ENCODE data around the gene PIGA.

PIGA gene

GRCh38 chrX:15335135-15336022, at the start of gene PIGA:
TSS of gene PIGA (minus strand) at chrX:15335523. CDS start at chrX:15331930, 3,593 bp downstream.
- DNase-seq (ENCODE audit: low read depth in 4 of 4, low spot score in 1 of 4) = peak; percentile 55 to 80 (median 76)

GRCh38 chrX:15384304-15384703, 49.0 kb upstream of the PIGA start, which contains the start of gene VEGFD:
TSS of gene VEGFD (minus strand) at chrX:15384413. CDS start at chrX:15383946, 467 bp downstream.
- DNase-seq (ENCODE audit: low read depth in 4 of 4, low spot score in 1 of 4) = no peak

- DNase-seq (ENCODE audit: low read depth in 4 of 4, low spot score in 1 of 4) = no peak
These were observed 47.5 kb upstream of the PIGA start for GRCh38 chrX:15382813-15383212.

- DNase-seq (ENCODE audit: low read depth in 4 of 4, low spot score in 1 of 4) = no peak
These were observed 41.6 kb upstream of the PIGA start for GRCh38 chrX:15376956-15377355.

GRCh38 chrX:15373976-15374375, 38.7 kb upstream of the PIGA start:
- no peak for DNase-seq (ENCODE audit: low read depth in 4 of 4, low spot score in 1 of 4)

- DNase-seq (ENCODE audit: low read depth in 4 of 4, low spot score in 1 of 4) = no peak
These were observed 31.4 kb upstream of the PIGA start for GRCh38 chrX:15366506-15367352.

- no peak for DNase-seq (ENCODE audit: low read depth in 4 of 4, low spot score in 1 of 4)
These were observed 24.4 kb upstream of the PIGA start for GRCh38 chrX:15359701-15360100.

GRCh38 chrX:15358533-15358932, 23.2 kb upstream of the PIGA start:
- no peak for DNase-seq (ENCODE audit: low read depth in 4 of 4, low spot score in 1 of 4)

GRCh38 chrX:15356444-15356843, 21.1 kb upstream of the PIGA start:
- no peak for DNase-seq (ENCODE audit: low read depth in 4 of 4, low spot score in 1 of 4)

GRCh38 chrX:15350329-15350996, 15.1 kb upstream of the PIGA start:
- DNase-seq (ENCODE audit: low read depth in 4 of 4, low spot score in 1 of 4) = no peak

- no peak for DNase-seq (ENCODE audit: low read depth in 4 of 4, low spot score in 1 of 4)
These were observed 13.7 kb upstream of the PIGA start for GRCh38 chrX:15349046-15349445.

- no peak for DNase-seq (ENCODE audit: low read depth in 4 of 4, low spot score in 1 of 4)
These were observed 10.7 kb upstream of the PIGA start for GRCh38 chrX:15345976-15346375.

- no peak for DNase-seq (ENCODE audit: low read depth in 4 of 4, low spot score in 1 of 4)
These were observed 8.8 kb upstream of the PIGA start for GRCh38 chrX:15344106-15344505.

GRCh38 chrX:15343075-15343476, 7.8 kb upstream of the PIGA start:
- no peak for DNase-seq (ENCODE audit: low read depth in 4 of 4, low spot score in 1 of 4)

GRCh38 chrX:15340867-15341266, 5.5 kb upstream of the PIGA start:
- no peak for DNase-seq (ENCODE audit: low read depth in 4 of 4, low spot score in 1 of 4)

- no peak for DNase-seq (ENCODE audit: low read depth in 4 of 4, low spot score in 1 of 4)
These were observed 695 bp upstream of the PIGA start for GRCh38 chrX:15336023-15336413.

GRCh38 chrX:15334561-15334960, 762 bp downstream of the PIGA start:
- no peak for DNase-seq (ENCODE audit: low read depth in 4 of 4, low spot score in 1 of 4)

- DNase-seq (ENCODE audit: low read depth in 4 of 4, low spot score in 1 of 4) = no peak
These were observed 6.5 kb downstream of the PIGA start for GRCh38 chrX:15328821-15329220.

- DNase-seq (ENCODE audit: low read depth in 4 of 4, low spot score in 1 of 4) = no peak
These were observed 7.2 kb downstream of the PIGA start for GRCh38 chrX:15328131-15328530.

- no peak for DNase-seq (ENCODE audit: low read depth in 4 of 4, low spot score in 1 of 4)
These were observed 12.9 kb downstream of the PIGA start for GRCh38 chrX:15322472-15322871.

GRCh38 chrX:15322072-15322471, 13.3 kb downstream of the PIGA start:
- no peak for DNase-seq (ENCODE audit: low read depth in 4 of 4, low spot score in 1 of 4)
